ENCODE data around the gene SOSTDC1.
"Not testable (repeated sequence)": the region's sequence is repeated elsewhere in the genome, so short reads cannot be mapped to it uniquely, and the experiment has no call there.

Gene SOSTDC1

DNA sequence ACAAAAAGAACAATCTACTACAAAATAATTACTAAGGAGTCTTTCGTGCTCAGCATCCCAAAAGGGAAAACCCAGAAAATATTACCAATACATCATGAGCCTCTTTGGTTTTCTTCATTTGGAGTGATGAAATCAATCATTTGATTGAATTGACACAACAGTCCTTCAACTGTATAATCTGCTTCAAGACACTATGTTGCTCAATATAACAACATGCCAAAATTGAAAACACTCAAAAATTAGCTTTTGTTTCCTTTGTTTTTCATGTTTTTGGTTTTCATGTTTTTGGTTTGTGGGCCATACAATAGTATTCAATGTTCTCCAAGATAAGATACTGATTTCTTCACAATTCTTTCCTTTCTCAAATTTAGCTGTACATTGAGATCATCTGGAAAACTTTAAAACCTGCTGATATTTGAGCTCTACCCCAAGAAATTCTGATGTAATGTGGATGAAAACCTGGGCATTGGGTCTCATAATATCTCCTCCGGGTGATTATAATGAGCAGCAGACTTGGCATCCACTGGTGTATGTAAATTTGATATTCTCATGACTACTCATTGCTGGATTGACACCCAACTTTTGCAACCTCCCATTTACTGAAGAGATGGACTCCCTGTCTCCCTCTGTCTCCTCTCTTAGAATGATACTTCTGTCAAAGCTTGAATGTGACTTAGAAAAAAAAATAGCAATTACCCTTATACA lies 4.6 kb downstream of the SOSTDC1 start:
- DNase-seq = no peak

DNA sequence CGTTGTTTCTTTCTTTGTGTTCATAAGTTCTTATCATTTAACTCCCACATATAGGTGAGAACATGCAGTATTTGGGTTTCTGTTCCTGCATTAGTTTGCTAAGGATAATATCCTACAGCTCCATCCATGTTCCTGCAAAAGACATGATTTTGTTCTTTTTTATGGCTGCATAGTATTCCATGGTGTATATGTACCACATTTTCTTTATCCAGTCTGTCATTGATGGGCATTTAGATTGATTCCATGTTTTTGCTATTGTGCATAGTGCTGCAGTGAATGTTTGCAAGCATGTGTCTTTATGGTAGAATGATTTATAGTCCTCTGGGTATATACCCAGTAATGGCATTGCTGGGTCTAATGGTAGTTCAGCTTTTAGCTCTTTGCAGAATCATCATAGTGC lies 9.2 kb downstream of the SOSTDC1 start:
- not testable (repeated sequence) for DNase-seq

DNA sequence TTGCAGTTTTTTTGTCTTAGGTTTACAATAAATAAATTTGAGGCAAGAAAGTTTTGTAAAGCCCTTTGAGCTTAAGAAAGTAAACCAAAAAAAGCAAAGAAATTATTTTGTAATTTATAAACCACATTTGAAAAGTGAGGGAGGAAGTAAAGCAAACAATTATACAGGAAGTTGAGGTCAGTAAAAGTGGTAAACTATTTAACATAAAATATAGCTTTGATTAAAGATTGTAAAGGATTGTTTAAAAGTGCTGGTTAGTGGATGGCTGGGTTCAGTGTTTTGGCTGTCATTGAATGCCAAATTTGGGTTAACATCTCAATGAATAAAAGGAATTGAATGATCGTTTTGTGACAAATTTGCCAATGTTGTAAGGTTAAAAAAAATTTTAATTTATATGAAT lies 9.9 kb downstream of the SOSTDC1 start:
- DNase-seq = no peak

DNA sequence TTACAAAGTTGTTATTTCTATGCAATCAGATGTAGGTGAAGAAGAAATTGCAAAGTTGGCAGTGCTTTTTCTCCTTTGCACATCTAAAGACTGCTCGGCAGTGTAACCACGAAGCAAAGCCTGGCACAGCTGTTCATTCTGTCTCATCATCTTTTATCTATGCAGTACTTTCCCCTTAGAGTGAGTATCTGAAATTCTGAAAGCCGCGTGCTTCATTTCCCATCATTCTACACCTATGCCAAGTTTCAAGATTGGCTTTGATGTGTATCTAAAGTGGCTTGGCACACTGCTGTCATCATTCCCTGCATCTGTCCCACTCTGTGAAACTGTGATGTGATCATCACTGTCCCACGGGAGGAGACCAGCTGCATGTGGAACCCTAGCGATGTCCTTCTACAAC lies 15.2 kb downstream of the SOSTDC1 start:
- no peak for DNase-seq

DNA sequence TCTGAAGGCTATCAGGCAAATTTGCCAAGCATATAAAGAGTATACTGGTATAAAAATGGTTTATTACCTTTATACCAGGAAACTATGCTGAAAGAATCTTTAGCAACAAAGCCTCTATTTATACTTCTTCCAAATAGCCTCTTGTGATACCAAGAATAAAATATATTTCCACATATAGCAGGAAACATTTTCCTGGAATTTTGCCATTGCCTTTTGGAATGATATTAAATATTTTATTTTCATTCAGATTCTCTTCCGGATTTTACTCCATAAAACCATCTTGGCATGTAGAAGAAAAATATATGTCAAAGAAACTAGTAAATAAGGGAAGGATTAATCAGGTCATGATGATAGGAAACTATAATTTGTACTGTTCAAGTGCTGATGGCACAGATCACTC lies 17.7 kb downstream of the SOSTDC1 start:
- DNase-seq = no peak

DNA sequence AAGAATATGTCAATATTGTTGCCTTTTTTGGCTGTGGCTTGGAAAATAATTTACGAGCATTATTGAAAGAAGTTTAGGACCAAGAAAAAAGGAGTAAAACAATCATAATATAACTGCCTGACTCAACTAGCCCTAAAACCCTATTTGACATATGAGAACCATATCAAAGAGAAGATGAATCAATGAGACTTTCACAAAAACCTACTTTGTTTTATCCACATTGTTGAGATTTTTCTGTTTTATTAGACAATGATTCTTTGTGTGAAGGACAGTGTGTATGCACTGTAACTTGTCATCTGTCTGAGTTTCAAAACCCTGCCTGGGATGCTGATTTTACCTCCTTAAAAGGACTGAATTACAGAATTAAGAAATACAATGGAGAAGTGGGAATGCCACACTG lies 19.0 kb downstream of the SOSTDC1 start:
- no peak for DNase-seq

DNA sequence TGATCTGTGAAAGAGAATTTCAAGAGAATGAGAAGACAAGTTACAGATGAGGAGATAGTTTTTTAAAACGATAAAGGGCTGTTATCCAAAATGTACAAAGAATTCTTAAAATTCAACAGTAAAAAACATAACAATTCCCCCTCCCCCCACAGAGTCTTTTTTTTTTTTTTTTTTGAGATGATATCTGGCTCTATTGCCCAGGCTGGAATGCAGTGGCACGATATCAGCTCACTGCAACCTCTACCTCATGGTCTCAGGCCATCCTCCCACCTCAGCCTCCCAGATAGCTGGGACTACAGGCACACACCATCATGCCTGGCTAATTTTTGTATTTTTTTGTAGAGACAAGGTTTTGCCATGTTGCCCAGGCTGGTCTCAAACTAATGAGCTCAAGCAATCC lies 21.7 kb downstream of the SOSTDC1 start:
- DNase-seq = not testable (repeated sequence)

DNA sequence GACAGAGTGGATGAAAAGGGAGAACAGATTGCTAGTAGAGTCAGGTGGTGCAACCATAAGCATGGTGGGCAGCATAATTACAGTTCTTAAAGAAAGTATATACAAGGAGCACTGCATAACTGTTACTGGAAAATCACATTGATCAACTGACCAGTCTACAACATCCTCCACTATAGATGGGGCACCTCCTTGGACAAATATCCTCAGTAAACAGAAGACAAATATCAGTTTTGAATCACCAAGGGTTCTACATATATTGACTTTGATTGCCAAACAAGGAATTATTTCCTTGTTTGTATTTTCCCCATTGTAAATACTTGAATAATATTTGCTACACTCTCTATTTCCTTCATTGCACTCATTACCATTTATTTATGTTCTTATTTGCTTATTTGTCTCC lies 26.6 kb downstream of the SOSTDC1 start:
- no peak for DNase-seq

DNA sequence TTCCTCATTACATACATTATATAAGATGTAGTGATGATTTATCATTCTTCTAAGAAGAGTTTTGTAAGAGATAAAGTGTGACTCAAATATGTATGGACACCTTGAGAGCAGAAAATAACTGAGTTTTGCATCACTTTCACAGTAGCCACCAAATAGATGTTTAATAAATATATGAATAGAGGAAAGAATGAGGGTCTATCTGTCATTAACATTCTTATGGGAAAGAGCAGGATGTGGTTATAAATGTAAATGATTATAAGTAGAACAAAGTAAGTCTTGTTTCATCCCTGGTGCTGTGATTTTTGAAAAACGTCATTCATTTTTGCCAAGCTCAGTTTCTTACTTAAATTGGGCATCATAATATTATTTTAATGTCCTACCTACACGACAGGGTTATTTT lies 29.2 kb downstream of the SOSTDC1 start:
- no peak for DNase-seq

DNA sequence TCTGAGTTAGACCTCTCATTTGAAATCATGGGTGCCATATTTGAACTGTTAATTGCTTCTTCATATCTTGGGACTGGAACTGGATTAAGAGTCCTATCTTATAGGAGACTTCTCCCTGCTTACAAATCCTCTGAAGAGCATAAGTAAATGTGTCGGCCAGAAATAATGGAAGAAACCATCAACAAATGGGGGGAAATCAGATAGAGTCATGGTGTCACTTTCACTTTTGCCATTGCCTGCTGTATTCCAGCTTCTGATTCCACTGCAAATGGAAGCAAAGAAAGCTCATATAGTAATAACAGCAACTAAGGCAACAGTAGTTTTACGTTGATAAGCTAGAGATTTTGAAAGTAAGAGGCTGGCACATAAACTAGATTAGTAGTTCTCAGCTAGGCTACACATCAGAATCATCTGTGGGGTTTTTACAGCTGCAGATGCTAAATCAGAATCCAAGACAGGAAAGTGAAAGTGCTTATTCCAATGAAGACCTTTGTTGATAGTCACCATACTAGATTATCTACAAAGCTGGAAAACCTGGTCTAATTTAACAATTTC lies 31.9 kb downstream of the SOSTDC1 start:
- no peak for DNase-seq

DNA sequence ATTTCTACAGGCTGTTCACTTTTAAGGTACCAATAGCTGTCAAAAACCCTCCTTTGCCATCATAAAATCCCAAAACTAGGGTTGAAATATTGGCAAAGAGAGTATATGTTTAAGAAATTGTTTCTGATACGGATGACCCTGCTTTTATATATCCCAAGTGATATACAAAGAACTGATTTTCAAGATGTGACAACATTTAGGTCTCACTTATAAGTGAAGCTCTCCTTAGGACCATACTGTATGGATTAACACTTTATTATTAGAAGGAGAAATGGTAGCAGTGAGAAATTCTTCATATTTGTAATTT lies 33.2 kb downstream of the SOSTDC1 start:
- DNase-seq = no peak

DNA sequence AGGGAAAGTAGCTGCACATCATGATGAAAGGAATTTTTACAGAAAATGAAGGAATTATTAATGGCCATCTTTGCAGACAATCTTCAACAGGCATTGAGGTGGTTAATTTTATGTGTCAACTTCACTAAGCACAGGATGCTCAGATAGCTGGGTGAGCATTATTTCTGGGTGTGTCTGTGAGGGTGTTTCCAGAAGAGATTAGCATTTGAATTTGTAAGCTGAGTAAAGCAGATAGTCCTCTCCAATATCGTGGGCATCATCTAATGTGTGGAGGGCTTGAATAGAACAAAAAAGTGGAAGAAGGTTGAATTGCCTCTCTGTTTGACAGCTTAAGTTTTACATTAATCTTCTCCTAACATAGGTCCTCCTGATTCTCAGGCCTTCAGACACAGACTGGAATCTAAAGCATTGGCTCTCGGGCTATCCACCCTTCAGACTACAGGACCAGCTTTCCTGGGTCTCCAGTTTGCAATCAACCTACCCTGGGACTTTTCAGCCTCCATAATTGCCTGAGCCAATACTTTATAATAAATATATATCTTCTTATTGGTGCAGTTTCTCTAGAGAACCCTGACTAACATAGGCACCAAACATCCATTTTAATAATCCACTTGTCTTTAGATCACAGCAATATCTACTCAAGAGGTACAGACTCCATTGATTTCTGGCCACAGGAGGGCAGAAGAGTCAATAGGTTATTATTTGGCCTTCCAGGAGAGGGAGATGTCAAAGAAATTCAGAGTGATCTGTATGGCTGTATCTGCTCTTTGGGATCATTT lies 33.7 kb downstream of the SOSTDC1 start:
- peak in 5 of 6 experiments; percentile 1 to 27 (median 10) for DNase-seq

DNA sequence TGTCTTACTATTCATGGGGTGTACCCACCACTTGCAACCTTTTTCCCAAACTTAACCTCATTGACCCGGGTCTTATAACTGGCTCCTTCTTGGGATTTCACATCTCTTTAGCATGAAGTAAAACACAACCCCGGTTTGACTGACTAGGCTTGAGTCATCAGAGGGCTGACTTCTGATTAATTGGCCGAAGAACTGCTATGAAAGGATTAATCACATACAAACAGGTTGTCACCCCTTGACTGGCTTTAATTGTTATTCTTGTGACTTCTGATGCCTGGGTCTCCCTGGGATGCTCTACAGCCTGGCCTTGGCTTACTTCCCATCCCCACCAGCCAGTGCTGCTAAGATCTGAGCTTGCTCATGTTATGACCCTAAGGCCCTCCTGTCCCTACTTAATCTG lies 35.4 kb downstream of the SOSTDC1 start:
- no peak for DNase-seq

DNA sequence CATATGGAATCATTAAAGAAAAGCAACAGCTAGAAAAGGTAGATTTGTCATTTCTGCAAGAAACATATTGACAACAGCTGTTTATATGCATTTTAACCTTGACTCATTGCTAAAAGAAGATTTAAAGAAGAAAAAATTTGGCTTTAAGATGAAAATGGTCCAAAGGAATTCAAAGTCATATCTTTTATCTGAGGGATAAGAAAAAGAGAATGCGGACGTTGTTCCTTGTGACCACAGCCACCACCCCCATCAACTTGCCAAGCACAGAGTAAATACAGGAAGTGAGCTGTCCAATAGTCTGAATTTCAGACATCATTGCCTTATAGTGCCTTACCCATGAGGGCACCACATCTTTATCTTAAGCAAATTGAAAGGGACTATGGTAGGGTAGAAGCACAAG lies 36.9 kb downstream of the SOSTDC1 start:
- DNase-seq = no peak

DNA sequence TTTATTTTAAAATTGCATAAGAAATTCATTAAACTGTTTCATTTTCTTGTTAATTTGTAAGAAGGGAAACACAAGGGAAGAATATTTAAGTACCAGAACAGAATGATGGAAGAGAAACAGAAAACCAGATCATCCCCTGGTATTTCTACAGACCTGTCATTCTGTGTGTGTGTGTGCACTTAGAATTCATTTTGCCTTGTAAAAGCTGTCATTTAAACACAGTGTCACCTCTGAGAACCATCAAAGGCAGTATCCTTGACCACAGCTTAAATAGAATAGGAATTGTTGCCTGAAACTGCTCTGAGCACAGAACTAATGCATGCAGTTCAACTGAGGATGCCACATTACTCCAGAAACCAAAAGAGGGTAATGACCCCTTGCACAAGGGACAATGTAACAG lies 37.4 kb downstream of the SOSTDC1 start:
- no peak for DNase-seq

DNA sequence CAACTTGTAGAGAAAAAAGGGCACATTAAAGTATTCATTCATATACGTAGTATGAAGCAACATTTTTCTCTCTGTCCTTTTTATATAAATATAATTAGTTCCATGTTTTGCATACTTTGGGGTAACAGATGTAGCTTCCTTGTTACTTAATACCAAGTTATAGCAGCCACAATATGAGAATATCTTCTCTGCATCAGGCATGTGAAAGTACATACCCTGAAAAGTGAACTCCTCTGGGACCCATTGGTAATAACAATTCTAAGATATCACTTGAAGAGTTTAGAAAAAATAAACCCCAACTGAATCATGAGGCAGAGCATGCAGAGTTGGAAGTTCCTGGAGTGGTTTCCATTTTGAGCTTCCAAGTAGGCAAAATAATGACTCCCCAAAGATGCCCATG lies 41.8 kb downstream of the SOSTDC1 start:
- no peak for DNase-seq

DNA sequence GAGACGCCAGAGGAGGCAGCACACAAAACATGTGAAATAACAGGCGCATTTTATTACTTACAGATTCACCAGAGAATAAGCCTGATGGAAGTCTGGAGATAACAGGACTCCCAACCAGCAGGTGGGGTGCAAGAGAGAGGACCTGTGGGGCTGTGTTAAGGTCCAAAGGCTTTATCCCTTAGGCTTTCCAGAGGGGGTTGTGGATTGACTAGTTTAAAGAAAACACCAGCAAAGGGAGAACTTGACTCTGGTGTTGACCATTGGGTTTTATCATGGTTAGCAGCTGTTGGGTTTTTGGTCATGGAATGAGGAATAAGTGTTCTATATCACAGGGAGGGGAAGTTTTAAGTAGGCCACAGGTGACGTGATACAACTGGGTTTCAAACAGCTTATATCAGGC lies 42.6 kb downstream of the SOSTDC1 start:
- DNase-seq = no peak

DNA sequence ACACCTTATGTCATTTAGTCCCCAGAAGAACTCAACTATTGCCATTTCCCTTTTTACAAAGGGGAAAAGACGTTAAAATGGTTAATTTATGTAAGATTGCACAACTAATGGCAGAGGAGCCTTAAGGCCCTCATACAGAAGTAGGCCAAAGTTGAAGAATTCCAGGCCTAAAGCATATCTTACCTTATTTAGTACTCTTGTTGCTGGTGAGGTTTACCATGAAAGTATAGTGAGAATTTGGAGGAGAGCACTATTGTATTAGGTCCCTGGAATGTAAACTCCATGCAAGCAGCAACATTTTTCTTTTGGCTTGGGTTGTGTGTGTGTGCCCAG lies 43.5 kb downstream of the SOSTDC1 start:
- DNase-seq = no peak

DNA sequence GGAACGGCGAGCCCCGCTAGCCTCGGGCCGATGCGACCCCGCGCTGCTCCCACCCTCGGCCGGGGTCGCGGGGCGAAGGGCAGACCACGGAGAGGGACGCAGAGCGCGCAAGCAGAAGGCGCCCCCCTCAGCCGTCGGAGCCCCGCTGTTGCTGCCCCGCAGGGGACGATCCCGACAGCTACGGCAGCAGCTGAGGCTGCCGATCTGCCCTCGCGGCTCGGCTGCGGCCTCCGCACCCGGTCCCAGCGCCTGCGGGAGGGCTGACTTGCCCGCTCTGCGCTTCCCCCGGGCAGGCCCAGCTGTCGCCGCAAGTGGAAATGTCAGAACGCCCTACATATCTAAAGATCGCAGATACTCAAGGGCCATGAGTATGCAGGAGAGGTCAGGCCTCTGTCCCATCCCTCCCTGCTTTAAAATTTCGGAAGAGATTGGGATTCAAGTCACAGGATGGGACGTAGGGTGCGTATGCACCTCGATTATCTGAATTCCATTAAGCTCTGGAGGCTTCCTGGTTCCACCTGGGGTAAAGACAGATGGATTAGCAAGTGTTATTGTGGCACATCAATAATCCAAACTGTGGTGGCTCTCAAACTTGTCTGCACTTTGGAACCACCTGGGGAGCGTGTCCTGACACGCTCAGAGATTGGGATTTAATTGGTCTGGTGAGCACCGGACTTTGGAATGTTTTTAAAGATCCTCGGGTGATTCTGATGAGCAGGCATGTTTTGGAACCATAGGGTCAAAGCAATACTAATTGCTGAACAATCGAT lies 44.0 kb downstream of the SOSTDC1 start, which contains the start of gene CRPPA:
Gene CRPPA, minus strand, starts transcription at position 206 of the 770 bp plus-strand sequence. CDS start 216 bp downstream, outside the sequence.
- DNase-seq = peak in 4 of 6 experiments; percentile 12 to 58 (median 47)

DNA sequence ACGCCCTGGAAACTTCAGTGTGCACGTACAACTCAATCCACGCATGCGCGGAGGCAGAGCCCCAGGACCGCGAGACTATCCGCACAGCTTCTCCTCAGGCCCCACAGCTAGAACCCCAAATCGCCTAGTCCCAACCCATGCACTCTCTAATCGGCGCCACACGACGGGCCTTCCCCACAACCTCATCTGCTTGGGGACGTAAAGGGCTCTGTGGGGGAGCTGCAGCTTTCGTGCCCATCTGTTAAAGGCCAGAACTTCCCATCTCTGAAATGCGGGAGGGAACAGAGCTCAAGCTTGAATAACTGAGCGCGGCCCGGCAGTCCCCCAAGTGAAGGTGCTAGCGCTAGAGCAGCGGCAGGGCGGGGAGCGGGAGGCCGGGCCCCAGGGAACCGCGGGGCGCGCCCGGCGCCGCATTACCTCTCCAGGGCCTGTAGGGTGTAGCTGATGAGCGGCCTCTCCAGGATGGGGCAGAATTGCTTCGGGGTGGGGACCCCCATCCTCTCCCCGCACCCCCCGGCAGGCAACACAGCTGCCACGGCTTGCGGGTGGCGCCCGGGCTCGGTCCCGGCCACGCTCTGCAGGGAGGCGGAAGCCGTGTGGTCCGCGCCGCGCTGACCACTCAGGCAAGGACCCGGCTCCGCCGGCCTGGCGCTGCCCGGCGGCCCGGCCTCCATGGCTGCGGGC lies 44.7 kb downstream of the SOSTDC1 start:
- DNase-seq = peak; percentile 76 to 97 (median 84)

DNA sequence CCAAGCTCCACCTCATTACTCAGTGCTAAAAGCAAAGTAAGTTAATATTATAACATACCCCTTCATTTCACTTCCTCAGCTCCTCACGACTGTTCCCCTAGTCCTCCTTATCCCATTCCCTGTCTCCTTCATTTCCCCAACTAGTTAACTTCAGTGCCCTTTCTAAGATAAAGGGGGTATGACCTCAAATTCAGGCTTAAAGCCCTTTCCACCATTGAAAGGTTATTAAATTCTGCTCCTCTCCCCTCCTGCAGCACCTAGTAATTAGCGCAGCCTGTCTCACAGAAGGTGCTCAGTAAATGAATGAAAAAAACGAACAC lies 45.2 kb downstream of the SOSTDC1 start:
- no peak for DNase-seq

DNA sequence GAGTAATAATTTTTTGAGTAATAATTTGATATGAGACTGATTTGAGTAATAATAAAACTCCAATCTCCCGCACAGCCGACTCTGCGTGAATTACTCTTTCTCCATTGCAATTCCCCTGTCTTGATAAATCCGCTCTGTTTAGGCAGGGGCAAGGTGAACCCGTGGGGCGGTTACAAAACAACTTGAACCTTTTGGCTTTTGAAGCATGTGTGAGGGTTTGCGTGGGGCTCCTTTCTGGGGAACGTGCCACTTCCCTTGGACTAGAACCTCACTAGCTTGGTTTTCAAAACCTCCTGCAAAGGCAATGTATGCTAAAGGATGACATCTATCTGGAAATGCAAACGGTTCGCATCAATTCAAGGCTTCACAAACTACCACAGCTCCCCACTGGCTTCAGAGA lies 45.7 kb downstream of the SOSTDC1 start:
- no peak for DNase-seq

DNA sequence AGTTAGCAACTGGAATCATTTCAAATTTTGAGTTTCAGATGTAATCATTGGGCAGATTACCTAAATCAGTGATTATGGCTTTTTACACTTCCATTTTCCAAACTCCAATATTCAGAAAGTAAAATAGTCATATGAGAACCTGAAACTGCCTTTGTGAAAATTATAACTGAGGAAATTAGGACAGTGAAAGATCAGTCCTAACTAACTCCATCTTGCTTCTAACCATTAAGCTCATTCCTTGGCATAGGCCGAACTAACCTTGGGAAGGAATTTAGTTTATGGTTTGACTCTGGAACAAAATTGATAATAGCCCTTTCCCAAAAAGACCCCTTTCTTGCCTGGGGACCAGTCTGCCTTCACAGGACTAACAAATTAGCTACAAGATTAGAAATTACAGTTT lies 46.4 kb downstream of the SOSTDC1 start:
- DNase-seq = no peak
